ENCODE results near the gene CLCN2.

DNA sequence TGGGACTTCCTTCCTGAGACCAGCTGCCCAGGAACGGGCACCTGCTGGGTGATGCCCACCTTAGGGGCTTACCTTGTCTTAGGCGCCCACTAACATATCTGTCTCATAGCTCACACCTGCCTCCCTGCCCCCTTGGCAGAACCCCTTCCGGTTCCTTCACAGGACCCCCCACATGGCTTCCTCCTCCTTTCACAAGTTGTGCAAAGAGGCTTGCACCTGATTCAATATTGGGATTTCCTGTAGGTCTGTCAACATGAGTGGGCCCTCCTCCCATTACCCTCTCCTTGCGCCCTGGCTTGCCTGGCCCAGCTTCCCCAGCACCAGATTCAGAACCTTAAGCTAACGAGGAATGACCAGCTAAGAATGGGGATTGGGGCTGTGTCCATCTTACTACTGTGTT lies 16.0 kb upstream of the CLCN2 start:
- TF ChIP-seq TAF1 (IDR thresholded peaks at IDR 0.05; ENCODE audit: low read depth) (no peak), CTCF (IDR thresholded peaks at IDR 0.05; ENCODE audit: poor library complexity, severe bottlenecking) (no peak)
- TF ChIP-seq, protein P1, sequence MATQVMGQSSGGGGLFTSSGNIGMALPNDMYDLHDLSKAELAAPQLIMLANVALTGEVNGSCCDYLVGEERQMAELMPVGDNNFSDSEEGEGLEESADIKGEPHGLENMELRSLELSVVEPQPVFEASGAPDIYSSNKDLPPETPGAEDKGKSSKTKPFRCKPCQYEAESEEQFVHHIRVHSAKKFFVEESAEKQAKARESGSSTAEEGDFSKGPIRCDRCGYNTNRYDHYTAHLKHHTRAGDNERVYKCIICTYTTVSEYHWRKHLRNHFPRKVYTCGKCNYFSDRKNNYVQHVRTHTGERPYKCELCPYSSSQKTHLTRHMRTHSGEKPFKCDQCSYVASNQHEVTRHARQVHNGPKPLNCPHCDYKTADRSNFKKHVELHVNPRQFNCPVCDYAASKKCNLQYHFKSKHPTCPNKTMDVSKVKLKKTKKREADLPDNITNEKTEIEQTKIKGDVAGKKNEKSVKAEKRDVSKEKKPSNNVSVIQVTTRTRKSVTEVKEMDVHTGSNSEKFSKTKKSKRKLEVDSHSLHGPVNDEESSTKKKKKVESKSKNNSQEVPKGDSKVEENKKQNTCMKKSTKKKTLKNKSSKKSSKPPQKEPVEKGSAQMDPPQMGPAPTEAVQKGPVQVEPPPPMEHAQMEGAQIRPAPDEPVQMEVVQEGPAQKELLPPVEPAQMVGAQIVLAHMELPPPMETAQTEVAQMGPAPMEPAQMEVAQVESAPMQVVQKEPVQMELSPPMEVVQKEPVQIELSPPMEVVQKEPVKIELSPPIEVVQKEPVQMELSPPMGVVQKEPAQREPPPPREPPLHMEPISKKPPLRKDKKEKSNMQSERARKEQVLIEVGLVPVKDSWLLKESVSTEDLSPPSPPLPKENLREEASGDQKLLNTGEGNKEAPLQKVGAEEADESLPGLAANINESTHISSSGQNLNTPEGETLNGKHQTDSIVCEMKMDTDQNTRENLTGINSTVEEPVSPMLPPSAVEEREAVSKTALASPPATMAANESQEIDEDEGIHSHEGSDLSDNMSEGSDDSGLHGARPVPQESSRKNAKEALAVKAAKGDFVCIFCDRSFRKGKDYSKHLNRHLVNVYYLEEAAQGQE (IDR thresholded peaks at IDR 0.05; ENCODE audit: borderline replicate concordance) = no peak
